Measurements from ENCODE around the gene TTI1.

Gene TTI1

GRCh38 chr20:38033330-38034107 lies at the start of gene TTI1, which contains the start of gene RPRD1B:
Gene TTI1, minus strand, starts transcription at chr20:38033456. Its CDS starts 19,640 bp downstream, at chr20:38013816.
Gene RPRD1B, plus strand, starts transcription at chr20:38033746. Its CDS starts 202 bp downstream, at chr20:38033948.
- peak; percentile 89 for DNase-seq

GRCh38 chr20:38082894-38083293 lies 49.6 kb upstream of the TTI1 start:
- DNase-seq, result no peak

GRCh38 chr20:38081575-38081974 lies 48.3 kb upstream of the TTI1 start:
- DNase-seq, result no peak

- DNase-seq, result no peak
Observed at GRCh38 chr20:38079353-38079752, 46.1 kb upstream of the TTI1 start.

GRCh38 chr20:38078084-38078483 lies 44.8 kb upstream of the TTI1 start:
- no peak for DNase-seq

GRCh38 chr20:38076548-38076947 lies 43.3 kb upstream of the TTI1 start:
- no peak for DNase-seq

GRCh38 chr20:38075161-38075998 lies 42.1 kb upstream of the TTI1 start:
- DNase-seq, result no peak

GRCh38 chr20:38073307-38074071 lies 40.2 kb upstream of the TTI1 start:
- no peak for DNase-seq

GRCh38 chr20:38072898-38073297 lies 39.6 kb upstream of the TTI1 start:
- no peak for DNase-seq

- no peak for DNase-seq
Observed at GRCh38 chr20:38067717-38068365, 34.6 kb upstream of the TTI1 start.

GRCh38 chr20:38066969-38067716 lies 33.9 kb upstream of the TTI1 start:
- DNase-seq, result no peak

GRCh38 chr20:38065764-38066375 lies 32.6 kb upstream of the TTI1 start:
- no peak for DNase-seq

GRCh38 chr20:38063911-38064530 lies 30.8 kb upstream of the TTI1 start:
- DNase-seq, result no peak

- no peak for DNase-seq
Observed at GRCh38 chr20:38062890-38063289, 29.6 kb upstream of the TTI1 start.

GRCh38 chr20:38061109-38061508 lies 27.9 kb upstream of the TTI1 start:
- no peak for DNase-seq

- DNase-seq, result no peak
Observed at GRCh38 chr20:38060536-38060935, 27.3 kb upstream of the TTI1 start.

- DNase-seq, result no peak
Observed at GRCh38 chr20:38059832-38060231, 26.6 kb upstream of the TTI1 start.

- peak; percentile 66 for DNase-seq
Observed at GRCh38 chr20:38057351-38057972, 24.2 kb upstream of the TTI1 start.

GRCh38 chr20:38055848-38056247 lies 22.6 kb upstream of the TTI1 start:
- no peak for DNase-seq

- no peak for DNase-seq
Observed at GRCh38 chr20:38055294-38055693, 22.0 kb upstream of the TTI1 start.
